ENCODE results near the gene USHBP1. TPM values are rescaled to one million over a fixed set of nuclear protein-coding genes. Genes with fewer than 3 reads are reported as not detected.
"Not testable (repeated sequence)": the region's sequence is repeated elsewhere in the genome, so short reads cannot be mapped to it uniquely, and the experiment has no call there.

The USHBP1 gene
- polyA plus RNA-seq, 4 donors, result 4.8 to 8.0 (median 7.6) TPM

GRCh38 chr19:17296273-17296672, 31.7 kb upstream of the USHBP1 start:
- DNase-seq (ENCODE audit: low read depth in 4 of 4, low spot score in 2 of 4), result no peak

DNA sequence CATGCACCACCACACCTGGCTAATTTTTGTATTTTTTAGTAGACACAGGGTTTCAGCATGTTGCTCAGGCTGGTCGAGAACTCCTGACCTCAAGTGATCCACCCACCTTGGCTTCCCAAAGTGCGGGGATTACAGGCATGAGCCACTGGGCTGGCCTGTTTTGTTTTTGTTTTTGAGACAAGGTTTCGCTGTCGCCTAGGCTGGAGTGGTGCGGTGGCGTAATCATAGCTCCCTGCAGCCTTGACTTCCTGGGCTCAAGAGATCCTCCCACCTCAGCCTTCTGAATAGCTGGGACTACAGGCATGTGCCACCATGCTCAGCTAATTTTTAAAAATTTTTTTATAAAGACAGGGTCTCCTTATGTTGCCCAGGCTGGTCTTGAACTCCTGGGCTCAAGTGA, 31.0 kb upstream of the USHBP1 start:
- DNase-seq (ENCODE audit: low read depth in 4 of 4, low spot score in 2 of 4), result not testable (repeated sequence)

GRCh38 chr19:17294051-17294891, 29.7 kb upstream of the USHBP1 start:
- DNase-seq (ENCODE audit: low read depth in 4 of 4, low spot score in 2 of 4), result no peak

DNA sequence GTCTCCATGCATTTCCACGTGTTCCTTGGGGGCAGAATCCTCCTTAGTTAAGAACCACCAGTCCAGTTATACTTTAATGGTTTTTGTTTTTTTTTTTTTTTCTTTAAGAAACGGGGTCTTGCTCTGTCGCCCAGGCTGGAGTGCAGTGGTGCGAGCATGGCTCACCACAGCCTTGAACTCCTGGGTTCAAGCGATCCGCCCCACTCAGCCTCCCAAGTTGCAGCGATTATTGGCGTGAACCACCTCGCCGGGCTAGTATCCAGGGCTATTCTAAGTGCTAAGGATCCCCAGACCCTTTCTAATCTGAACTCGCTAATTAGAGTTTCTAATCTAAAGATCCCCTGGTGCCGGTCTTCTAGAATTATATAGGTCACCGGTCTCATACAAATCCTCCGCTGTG, 29.1 kb upstream of the USHBP1 start:
- no peak for DNase-seq (ENCODE audit: low read depth in 4 of 4, low spot score in 2 of 4)

DNA sequence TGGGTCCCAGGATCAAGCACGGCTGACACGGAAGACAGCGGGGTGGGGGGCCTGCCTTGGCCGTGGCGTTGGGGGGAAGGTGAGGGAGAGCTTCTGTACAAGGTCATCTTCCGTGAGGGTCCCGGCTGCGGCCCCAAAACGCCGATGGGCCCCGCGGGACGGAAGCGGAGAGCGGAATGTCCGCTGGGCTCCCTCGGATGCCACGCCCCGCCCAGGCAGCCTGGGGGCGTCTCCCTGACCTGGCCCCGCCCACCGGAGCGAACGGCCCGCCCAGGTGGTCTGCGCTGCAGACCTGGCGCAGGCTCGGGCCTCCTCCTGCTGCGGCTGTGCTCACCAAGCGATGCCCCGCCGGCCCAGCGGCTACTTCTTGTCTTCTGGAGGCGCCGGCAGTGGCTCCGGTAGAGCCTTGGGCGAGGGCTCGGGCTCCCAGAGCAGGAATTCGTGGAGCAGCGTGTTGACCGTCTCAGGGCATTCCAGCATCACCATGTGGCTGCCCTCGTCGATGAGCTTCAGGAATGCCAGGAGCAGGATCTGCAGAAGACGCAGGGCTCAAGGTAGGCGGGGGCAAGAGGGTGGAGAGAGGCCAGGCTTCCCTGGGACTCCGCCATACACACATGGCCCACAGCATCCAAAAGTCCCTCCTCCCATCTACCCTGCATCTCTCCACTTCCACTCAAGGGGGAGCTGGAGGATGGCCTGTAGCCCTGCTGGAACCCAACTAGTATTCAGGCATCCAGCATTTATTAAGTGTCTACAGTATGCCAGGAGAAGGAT, 27.9 kb upstream of the USHBP1 start:
- peak in 1 of 4 donors; percentile 58 for DNase-seq (ENCODE audit: low read depth in 4 of 4, low spot score in 2 of 4)

DNA sequence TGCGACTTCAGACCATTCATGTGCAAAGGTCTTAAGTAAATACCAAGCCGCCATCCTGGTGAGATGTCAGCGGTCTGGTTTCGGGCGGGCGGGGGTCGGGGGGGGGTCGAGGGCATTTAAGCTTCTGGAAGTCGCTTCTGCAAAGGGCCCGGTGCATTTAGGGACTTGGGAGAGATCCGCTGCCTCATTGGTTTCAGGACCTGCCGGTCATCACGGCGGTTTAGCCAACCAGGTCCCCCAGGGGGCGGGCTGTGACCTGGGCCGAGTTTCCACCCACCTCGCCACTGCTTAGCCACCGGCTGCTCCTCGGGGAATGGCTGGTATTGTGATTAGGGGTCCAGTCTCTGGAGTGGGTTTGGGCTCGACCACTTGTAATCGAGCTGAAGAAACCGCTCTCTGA, 24.9 kb upstream of the USHBP1 start:
- DNase-seq (ENCODE audit: low read depth in 4 of 4, low spot score in 2 of 4), result peak in 1 of 4 donors; percentile 57

GRCh38 chr19:17286752-17287151, 22.2 kb upstream of the USHBP1 start:
- no peak for DNase-seq (ENCODE audit: low read depth in 4 of 4, low spot score in 2 of 4)

- DNase-seq (ENCODE audit: low read depth in 4 of 4, low spot score in 2 of 4), result no peak
Observed at GRCh38 chr19:17286263-17286662, 21.7 kb upstream of the USHBP1 start.

- DNase-seq (ENCODE audit: low read depth in 4 of 4, low spot score in 2 of 4), result no peak
Observed at GRCh38 chr19:17285415-17286135, 21.0 kb upstream of the USHBP1 start.

- DNase-seq (ENCODE audit: low read depth in 4 of 4, low spot score in 2 of 4), result no peak
Observed at GRCh38 chr19:17283504-17283996, 19.0 kb upstream of the USHBP1 start.

DNA sequence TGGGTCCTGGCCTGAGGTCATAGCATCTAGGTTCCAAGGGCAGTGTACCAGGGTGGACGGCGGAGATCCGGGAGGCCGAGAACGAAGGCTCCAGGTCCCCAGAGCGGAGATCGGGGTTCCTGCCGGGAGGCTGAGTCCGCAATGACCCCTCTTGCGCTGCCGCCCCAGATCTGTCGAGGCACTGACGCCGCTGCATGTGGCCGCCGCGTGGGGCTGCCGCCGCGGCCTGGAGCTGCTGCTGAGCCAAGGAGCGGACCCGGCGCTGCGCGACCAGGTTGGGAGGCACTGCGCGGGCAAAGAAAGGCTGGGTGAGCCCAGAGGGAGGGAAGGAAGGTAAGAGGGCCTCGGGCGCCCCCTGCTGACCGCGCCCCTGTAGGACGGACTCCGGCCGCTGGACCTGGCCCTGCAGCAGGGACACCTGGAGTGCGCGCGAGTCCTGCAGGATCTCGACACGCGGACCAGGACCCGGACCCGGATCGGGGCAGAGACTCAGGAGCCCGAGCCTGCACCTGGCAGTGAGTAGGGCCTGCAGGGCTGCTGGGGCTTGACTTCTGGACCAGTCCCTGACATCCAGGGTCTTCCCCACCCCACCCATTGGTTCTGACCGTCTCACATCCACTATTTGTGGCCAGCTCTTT, 18.1 kb upstream of the USHBP1 start:
- DNase-seq (ENCODE audit: low read depth in 4 of 4, low spot score in 2 of 4), result peak in 1 of 4 donors; percentile 55

DNA sequence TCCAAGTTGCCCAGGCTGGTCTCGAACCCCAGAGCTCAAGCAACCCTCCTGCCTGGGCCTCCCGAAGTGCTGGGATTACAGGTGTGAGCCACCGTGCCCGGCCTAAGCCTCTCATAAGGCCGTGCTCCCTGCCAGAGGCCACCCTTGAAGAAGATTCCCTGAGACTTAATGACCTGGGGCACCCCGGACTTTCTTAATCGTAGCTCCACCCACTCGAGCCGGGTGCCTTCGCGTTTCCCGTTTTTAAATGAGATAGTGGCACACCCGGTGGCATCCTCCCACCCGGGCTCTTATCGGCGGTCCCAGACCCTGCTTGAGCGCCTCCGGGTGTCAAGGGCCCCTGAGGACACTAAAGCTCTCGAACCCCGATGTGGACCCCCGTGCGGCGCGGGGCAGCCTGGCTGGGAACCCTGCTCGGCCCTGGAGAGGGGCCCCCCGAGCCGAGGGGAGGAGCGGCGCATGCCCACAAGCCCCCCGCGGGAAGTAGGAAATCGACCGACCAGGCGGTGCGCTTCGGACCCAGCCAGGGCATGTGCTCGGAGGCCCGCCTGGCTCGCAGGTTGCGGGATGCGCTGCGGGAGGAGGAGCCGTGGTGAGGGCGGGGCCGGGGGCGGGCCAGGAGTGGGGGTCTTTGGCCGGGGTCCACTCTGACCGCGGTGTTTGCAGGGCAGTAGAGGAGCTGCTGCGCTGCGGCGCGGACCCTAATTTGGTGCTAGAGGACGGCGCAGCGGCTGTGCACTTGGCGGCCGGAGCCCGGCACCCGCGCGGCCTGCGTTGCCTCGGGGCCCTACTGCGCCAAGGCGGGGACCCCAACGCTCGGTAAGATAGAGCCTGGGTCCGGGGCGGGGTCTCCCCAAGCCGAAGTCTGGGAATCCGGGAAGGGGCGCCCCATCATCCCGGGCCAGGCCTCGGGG, 17.1 kb upstream of the USHBP1 start, which contains the start of gene ANKLE1:
Gene ANKLE1, plus strand, starts transcription at position 511 of the 914 bp plus-strand sequence. Its CDS starts 20 bp downstream, at position 531.
- DNase-seq (ENCODE audit: low read depth in 4 of 4, low spot score in 2 of 4), result no peak

GRCh38 chr19:17279436-17279835, 14.9 kb upstream of the USHBP1 start:
- DNase-seq (ENCODE audit: low read depth in 4 of 4, low spot score in 2 of 4), result no peak

GRCh38 chr19:17275441-17276175, 11.1 kb upstream of the USHBP1 start:
- DNase-seq (ENCODE audit: low read depth in 4 of 4, low spot score in 2 of 4), result no peak

DNA sequence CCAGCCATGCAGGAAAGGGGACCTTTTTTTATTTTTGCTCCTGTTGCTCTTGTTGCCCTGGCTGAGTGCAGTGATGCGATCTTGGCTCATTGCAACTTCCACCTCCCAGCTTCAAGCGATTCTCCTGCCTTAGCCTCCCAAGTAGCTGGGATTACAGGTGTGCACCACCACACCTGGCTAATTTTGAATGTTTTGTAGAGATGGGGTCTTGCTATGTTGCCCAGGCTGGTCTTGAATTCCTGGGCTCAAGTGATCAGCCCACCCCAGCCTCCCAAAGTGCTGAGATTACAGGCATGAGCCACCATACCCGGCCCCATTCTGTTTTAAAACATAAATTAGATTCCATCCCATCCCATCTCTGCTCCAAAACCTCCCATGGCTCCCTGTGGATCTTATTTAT, 10.3 kb upstream of the USHBP1 start:
- DNase-seq (ENCODE audit: low read depth in 4 of 4, low spot score in 2 of 4), result not testable (repeated sequence)

DNA sequence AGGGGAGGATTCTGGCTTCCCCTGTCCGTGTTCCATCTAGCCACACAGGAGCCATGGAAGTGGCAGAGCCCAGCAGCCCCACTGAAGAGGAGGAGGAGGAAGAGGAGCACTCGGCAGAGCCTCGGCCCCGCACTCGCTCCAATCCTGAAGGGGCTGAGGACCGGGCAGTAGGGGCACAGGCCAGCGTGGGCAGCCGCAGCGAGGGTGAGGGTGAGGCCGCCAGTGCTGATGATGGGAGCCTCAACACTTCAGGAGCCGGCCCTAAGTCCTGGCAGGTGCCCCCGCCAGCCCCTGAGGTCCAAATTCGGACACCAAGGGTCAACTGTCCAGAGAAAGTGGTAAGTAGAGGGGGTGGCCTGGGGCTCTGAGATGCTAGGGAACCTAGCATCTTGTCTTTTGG, 4.2 kb upstream of the USHBP1 start:
- DNase-seq (ENCODE audit: low read depth in 4 of 4, low spot score in 2 of 4), result no peak

DNA sequence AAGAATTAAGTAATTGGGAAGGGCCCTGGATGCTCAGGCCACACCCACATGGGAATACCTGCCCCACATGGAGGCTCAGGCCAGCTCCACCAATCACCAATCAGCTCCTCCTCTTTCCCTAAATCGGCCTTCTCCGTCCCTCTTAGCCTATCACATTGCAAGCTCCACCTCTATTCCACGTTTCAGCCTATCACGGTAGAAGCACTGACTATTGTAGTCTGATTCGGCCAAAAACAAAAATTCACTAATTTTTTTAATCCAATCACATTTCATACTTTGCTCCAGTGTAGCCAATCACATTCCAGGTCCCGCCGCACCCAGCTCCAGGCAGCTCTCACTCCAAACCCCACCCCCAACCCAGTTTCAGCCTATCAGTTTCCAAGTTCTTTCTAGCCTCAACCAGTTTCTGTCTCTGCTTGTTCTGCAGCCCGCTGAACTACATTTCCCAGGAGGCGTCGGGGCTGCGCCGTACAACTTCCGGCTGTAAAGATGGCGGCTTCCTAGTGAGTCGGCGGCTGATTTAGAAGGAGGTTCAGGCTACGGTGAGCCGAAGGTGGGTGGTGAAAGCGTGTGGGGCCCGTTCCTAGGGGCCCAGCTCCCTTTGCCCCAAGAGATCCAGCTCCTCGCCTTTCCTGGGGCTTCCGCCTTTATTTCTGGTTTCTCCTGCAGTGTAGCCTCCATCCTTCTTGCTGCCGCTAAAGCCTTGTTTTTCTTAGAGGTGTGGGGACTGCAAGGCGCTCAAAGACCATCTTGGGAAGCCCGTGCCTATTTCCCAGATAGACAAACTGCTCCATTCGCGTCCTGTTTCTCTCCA, 2.6 kb upstream of the USHBP1 start, which contains the start of gene BABAM1:
Gene BABAM1, plus strand, starts transcription at position 469 of the 814 bp plus-strand sequence. CDS start 1,364 bp downstream, outside the sequence.
- peak; percentile 89 to 99 (median 94) for DNase-seq (ENCODE audit: low read depth in 4 of 4, low spot score in 2 of 4)

DNA sequence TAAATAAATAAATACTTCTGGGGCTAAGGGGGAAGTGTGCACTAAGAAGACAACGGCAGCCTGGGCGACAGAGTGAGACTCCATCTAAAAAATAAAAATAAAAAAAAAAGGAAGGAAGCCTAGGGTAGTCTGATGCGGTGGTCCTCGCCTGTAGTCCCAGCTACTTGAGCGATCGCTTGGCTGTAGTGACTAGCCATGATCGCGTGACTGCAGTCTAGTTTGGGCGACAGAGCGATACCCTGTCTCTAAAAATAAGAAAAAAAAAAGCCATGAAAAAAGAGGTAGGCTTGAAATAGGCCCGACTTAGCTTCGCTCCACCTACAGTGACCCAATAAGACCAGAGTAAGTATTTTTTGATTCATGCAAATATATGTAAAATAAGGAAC, 2.0 kb upstream of the USHBP1 start:
- no peak for DNase-seq (ENCODE audit: low read depth in 4 of 4, low spot score in 2 of 4)
